ENCODE results near the gene IL5RA.

Gene IL5RA

DNA sequence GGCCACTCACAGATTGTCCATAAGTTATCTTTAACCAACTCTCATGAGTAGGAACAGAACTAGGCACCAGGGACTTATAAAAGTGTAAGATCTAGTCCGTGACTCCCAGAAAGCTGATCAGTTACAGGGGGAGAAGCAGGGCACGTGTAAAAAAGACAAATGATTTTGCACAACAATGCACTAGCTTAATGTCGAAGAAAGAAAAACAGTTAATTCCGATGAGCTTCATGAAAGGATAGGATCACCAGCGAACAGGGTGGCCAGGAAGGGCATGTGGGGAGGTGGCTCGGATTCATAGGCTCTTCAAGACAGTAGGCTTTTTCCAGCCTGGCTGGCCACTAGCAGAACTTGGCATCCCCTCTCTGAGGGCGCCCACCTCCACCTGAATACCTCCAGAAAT lies 90.0 kb downstream of the IL5RA start:
- WGBS (ENCODE audit: insufficient coverage, insufficient read length) = no CpG with 5 or more reads among the region's 7 CpGs
- no peaks in the 10 kb centered on the region for H3K36me3 ChIP-seq (ENCODE audit: control insufficient read depth, insufficient read depth, low read length)
- no peak for DNase-seq (ENCODE audit: low read depth, low spot score)
- H3K4me1 ChIP-seq (ENCODE audit: control insufficient read depth, insufficient read depth, low read length) = peaks cover 1% of the 10 kb centered on the region; the same call in 1 of the 2 replicates
- H3K27ac ChIP-seq (ENCODE audit: low read length) = no peak overlapping the region
- no peaks in the 10 kb centered on the region for H3K9me3 ChIP-seq (ENCODE audit: control insufficient read depth, insufficient read depth, low read length)
- no peak overlapping the region for H3K4me3 ChIP-seq (ENCODE audit: low read length)
- no peaks in the 10 kb centered on the region for H3K27me3 ChIP-seq (ENCODE audit: control insufficient read depth, insufficient read depth, low read length)

All from iPS DF 6.9 (cell line).